ENCODE results near the gene ZNF598. TPM values are rescaled to one million over a fixed set of nuclear protein-coding genes. Genes with fewer than 3 reads are reported as not detected.
"Not testable (repeated sequence)": the region's sequence is repeated elsewhere in the genome, so short reads cannot be mapped to it uniquely, and the experiment has no call there.

The ZNF598 gene
- total RNA-seq, 1 donor from 2014 or later, result 46.0 TPM

DNA sequence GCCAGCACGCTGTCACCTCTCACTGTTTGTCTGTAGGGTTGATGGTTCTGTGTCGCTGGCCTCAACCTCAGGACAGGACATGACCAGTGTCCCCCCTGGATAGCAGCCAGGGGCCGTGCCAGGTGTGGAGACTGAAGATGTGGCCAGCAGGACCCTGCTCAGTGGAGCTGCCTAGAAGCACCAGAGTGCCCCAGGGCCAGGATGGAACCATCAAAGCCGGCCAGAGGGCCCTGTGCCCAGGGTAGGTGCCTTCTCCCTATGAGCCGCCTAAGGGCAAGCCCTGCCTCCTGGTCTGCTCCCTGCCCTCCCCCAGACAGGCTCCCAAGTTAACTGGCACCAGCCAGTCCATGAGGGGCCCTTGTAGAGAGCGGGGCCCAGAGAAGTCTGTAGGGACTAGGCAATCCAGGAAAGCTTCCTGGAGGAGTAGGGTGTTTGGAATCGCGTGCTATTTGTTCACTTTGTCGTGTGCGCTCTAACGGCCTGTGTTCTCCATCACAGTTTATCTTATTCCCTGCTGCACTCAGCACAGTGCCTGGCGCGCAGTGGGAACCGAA lies 50.8 kb downstream of the ZNF598 start:
- Histone ChIP-seq H3K36me3 (ENCODE audit: insufficient read depth, low read length) (peaks cover 7% of the 10 kb centered on the region), H3K27me3 (ENCODE audit: insufficient read depth, low read length) (no peaks in the 10 kb centered on the region), H3K9ac (ENCODE audit: low read length) (peak overlapping the region; percentile 94), H3K9me3 (ENCODE audit: insufficient read depth, low read depth, low read length) (no peaks in the 10 kb centered on the region), H3K4me3 (ENCODE audit: insufficient read depth, low read depth, low read length) (peak overlapping the region; percentile 91), H4K20me1 (ENCODE audit: insufficient read depth, low read length) (peaks cover 36% of the 10 kb centered on the region), H2AFZ (ENCODE audit: low read depth, low read length) (peak overlapping the region; percentile 74), H3K4me2 (ENCODE audit: low read length) (peak overlapping the region; percentile 95), H3K4me1 (ENCODE audit: insufficient read depth, low read length) (peaks cover 28% of the 10 kb centered on the region), H3K27ac (ENCODE audit: low read depth, low read length) (no peak overlapping the region), H3K79me2 (ENCODE audit: insufficient read depth, low read length) (peaks cover 44% of the 10 kb centered on the region)
- H3K27me3 Mint-ChIP-seq (ENCODE audit: low read depth, unreplicated experiment), result peaks cover 4% of the 10 kb centered on the region
- no peak for DNase-seq (ENCODE audit: low read depth)
- peak overlapping the region; percentile 75 for H3K4me3 Mint-ChIP-seq (ENCODE audit: unreplicated experiment)
- no peak overlapping the region for H3K27ac Mint-ChIP-seq (ENCODE audit: unreplicated experiment)
- H3K4me1 Mint-ChIP-seq (ENCODE audit: low read depth, unreplicated experiment), result peaks cover 16% of the 10 kb centered on the region
- H3K36me3 Mint-ChIP-seq (ENCODE audit: low read depth, unreplicated experiment), result peaks cover 15% of the 10 kb centered on the region
- TF ChIP-seq EZH2 (IDR thresholded peaks at IDR 0.05; ENCODE audit: insufficient read depth, low read length), result no peak
- TF ChIP-seq, protein P1, sequence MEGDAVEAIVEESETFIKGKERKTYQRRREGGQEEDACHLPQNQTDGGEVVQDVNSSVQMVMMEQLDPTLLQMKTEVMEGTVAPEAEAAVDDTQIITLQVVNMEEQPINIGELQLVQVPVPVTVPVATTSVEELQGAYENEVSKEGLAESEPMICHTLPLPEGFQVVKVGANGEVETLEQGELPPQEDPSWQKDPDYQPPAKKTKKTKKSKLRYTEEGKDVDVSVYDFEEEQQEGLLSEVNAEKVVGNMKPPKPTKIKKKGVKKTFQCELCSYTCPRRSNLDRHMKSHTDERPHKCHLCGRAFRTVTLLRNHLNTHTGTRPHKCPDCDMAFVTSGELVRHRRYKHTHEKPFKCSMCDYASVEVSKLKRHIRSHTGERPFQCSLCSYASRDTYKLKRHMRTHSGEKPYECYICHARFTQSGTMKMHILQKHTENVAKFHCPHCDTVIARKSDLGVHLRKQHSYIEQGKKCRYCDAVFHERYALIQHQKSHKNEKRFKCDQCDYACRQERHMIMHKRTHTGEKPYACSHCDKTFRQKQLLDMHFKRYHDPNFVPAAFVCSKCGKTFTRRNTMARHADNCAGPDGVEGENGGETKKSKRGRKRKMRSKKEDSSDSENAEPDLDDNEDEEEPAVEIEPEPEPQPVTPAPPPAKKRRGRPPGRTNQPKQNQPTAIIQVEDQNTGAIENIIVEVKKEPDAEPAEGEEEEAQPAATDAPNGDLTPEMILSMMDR (IDR thresholded peaks at IDR 0.05; ENCODE audit: insufficient read depth, low read depth, low read length), result no peak
- no peak for FAIRE-seq
- H3K9me3 Mint-ChIP-seq (ENCODE audit: unreplicated experiment), result no peaks in the 10 kb centered on the region

DNA sequence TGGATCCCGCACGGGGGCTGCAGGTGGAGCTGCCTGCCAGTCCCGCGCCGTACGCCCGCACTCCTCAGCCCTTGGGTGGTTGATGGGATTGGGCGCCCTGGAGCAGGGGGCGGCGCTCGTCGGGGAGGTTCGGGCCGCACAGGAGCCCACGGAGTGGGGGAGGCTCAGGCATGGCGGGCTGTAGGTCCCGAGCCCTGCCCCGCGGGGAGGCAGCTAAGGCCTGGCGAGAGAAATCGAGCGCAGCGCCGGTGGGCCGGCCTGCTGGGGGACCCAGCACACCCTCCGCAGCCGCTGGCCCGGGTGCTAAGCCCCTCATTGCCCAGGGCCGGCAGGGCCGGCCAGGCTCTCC lies 51.5 kb downstream of the ZNF598 start:
- H4K20me1 ChIP-seq (ENCODE audit: insufficient read depth, low read length), result peaks cover 29% of the 10 kb centered on the region
- H3K9me3 Mint-ChIP-seq (ENCODE audit: unreplicated experiment); H3K9me3 ChIP-seq (ENCODE audit: insufficient read depth, low read depth, low read length); H3K9ac ChIP-seq (ENCODE audit: low read length); FAIRE-seq; DNase-seq (ENCODE audit: low read depth); H3K27ac Mint-ChIP-seq (ENCODE audit: unreplicated experiment); H2AFZ ChIP-seq (ENCODE audit: low read depth, low read length); H3K36me3 ChIP-seq (ENCODE audit: insufficient read depth, low read length); H3K27me3 ChIP-seq (ENCODE audit: insufficient read depth, low read length); H3K27ac ChIP-seq (ENCODE audit: low read depth, low read length); H3K36me3 Mint-ChIP-seq (ENCODE audit: low read depth, unreplicated experiment); H3K4me3 Mint-ChIP-seq (ENCODE audit: unreplicated experiment); H3K4me3 ChIP-seq (ENCODE audit: insufficient read depth, low read depth, low read length); H3K27me3 Mint-ChIP-seq (ENCODE audit: low read depth, unreplicated experiment); H3K4me2 ChIP-seq (ENCODE audit: low read length): not testable (repeated sequence)
- peaks cover 37% of the 10 kb centered on the region for H3K79me2 ChIP-seq (ENCODE audit: insufficient read depth, low read length)
- peaks cover 22% of the 10 kb centered on the region for H3K4me1 ChIP-seq (ENCODE audit: insufficient read depth, low read length)
- H3K4me1 Mint-ChIP-seq (ENCODE audit: low read depth, unreplicated experiment), result peaks cover 14% of the 10 kb centered on the region

DNA sequence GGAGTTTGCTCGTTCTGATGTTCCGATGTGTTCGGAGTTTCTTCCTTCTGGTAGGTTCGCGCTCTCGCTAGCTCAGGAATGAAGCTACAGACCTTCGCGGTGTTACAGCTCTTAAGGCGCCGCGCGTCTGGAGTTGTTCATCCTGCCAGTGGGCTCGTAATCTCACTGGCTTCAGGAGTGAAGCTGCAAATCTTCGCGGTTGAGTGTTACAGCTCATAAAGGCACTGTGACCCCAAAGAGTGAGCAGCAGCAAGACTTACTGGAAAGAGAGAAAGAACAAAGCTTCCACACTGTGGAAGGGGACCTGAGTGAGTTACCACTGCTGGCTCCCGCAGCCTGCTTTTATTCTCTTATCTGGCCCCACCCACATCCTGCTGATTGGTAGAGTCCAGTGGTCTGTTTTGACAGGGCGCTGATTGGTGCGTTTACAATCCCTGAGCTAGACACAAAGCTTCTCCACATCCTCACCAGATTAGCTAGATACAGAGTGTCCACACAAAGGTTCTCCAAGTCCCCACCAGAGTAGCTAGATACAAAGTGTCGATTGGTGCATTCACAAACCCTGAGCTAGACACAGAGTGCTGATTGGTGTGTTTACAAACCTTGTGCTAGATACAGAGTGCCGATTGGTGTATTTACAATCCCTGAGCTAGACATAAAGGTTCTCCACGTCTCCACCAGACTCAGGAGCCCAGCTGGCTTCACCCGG lies 52.0 kb downstream of the ZNF598 start:
- H3K4me1 ChIP-seq (ENCODE audit: insufficient read depth, low read length), result peaks cover 16% of the 10 kb centered on the region
- not testable (repeated sequence) for H3K4me2 ChIP-seq (ENCODE audit: low read length); H3K36me3 Mint-ChIP-seq (ENCODE audit: low read depth, unreplicated experiment); DNase-seq (ENCODE audit: low read depth); H3K9ac ChIP-seq (ENCODE audit: low read length); H3K4me1 Mint-ChIP-seq (ENCODE audit: low read depth, unreplicated experiment); H3K27me3 ChIP-seq (ENCODE audit: insufficient read depth, low read length); H3K27ac ChIP-seq (ENCODE audit: low read depth, low read length); H3K9me3 Mint-ChIP-seq (ENCODE audit: unreplicated experiment); FAIRE-seq; H3K4me3 ChIP-seq (ENCODE audit: insufficient read depth, low read depth, low read length); H3K27me3 Mint-ChIP-seq (ENCODE audit: low read depth, unreplicated experiment); H3K4me3 Mint-ChIP-seq (ENCODE audit: unreplicated experiment); H3K27ac Mint-ChIP-seq (ENCODE audit: unreplicated experiment); H3K9me3 ChIP-seq (ENCODE audit: insufficient read depth, low read depth, low read length); H3K36me3 ChIP-seq (ENCODE audit: insufficient read depth, low read length); H2AFZ ChIP-seq (ENCODE audit: low read depth, low read length)
- H3K79me2 ChIP-seq (ENCODE audit: insufficient read depth, low read length), result peaks cover 32% of the 10 kb centered on the region
- H4K20me1 ChIP-seq (ENCODE audit: insufficient read depth, low read length), result peaks cover 24% of the 10 kb centered on the region

All from astrocyte (in vitro differentiated cells and primary cell).